NCI-H82 treated with DMSO at 0.1 percent for 48 hours (cell line): ENCODE measurements around the gene SMIM38.

ENCODE experiments used
- DNase-seq: peaks from one replicate; lab custom pipeline; 2025; ENCODE audit not compliant: unreplicated experiment; lab: John Stamatoyannopoulos, UW

The SMIM38 gene

GRCh38 chr11:69155302-69156234 lies at the start of gene SMIM38:
Gene SMIM38, plus strand, starts transcription at chr11:69155935. Its CDS starts 1,912 bp downstream, at chr11:69157847.
- no peak for DNase-seq

DNA sequence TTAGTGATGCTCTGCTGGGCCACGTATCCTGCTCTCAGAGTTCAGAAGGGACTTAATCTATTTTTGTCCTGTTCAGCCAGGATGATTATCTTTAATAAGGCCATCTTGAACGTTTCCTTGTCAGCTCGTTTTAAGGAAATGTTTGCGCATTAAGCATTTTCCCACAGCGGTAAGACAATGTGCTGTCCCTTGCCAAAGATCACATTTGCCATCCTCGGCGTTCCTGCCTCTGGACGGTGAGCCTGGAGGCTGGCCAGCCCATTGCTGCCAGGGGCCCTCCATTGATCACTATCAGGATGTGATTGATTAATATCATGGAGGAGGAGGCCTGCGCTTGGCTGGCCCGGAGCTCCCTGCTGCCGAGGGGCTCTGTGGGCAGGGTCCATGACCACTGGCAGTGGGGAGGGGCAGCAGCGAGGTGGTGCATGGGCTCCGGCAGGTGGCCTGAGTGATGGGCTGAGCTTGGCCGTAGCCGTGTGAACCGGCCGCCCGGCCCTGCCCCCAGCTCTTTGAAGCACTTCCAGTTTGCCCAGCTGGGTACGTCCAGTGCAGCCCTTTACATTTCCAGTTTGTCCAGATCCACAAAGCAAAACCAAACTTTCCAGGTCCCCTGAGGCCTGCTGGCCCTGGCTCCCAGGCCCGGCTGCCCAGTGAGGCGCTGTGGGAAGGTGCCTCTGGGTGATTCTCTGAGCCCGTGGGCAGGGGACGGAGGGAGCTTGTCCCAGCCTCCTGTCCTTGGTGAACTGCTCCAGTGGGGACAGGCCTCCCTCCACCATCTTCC lies 49.5 kb upstream of the SMIM38 start:
- DNase-seq = no peak

DNA sequence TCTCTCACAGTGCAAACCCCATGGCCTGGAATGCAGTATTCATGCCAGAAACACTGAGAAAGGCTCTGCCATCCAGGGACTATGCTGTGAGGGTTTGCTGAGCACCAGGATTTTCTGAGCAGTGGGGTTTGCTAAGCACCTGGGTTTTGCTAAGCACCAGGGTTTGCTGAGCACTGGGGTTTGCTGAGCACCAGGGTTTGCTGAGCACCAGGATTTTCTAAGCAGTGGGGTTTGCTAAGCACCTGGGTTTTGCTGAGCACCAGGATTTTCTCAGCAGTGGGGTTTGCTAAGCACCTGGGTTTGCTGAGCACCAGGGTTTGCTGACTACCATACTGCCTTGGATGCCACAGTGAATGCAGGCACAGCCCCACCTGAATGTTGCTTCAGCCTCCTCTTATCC lies 48.3 kb upstream of the SMIM38 start:
- DNase-seq = no peak

GRCh38 chr11:69108030-69108429 lies 47.7 kb upstream of the SMIM38 start:
- DNase-seq = no peak

DNA sequence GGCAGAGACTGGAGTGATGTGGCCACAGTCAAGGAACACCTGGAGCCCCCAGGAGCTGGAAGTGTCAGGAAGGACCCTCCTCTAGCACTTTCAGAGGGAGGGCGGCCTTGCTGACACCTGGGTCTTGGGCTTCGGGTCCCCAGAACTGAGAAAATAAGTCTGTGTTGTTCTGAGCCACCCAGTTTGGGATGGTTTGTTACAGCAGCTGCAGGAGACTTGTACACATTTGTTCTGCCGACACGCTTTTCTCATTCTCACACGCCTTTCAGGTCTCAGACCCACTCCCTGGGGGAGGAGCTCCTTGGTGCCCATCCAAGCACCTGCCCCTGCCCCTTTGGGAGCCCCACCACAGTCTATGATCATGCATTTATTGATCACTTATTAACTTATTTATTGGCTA lies 47.2 kb upstream of the SMIM38 start:
- DNase-seq = no peak

DNA sequence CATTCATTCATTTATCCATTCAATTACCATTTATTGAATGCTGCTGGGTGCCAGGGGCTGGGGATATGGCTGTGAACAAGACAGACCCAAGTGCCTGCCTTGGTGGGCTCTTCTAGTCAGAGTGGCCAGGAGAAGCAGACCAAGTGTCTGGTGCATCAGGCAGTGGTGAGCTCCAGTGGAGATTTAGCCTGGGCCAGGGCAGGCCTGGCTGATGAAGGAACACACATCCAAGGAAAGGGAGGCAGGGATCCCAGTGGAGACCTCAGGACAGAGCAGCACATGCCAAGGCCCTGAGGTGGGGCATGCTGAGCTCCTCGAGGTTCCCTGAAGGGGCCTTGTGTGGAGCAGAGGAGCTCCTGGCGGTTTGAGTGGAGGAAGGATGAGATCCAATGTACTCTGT lies 46.6 kb upstream of the SMIM38 start:
- DNase-seq = no peak

DNA sequence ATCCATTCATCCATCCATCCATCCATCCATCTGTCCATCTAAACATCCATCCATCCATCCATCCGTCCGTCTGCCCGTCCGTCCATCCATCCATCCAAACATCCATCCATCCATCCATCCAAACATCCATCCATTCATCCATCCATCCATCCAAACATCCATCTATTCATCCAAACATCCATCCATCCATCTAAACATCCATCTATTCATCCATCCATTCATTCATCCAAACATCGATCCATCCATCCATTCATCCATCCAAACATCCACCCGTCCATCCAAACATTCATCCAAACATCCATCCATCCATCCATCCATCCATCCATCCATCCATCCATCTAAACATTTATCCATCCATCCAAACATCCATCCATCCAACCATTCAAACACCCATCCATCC lies 45.3 kb upstream of the SMIM38 start:
- no peak for DNase-seq

DNA sequence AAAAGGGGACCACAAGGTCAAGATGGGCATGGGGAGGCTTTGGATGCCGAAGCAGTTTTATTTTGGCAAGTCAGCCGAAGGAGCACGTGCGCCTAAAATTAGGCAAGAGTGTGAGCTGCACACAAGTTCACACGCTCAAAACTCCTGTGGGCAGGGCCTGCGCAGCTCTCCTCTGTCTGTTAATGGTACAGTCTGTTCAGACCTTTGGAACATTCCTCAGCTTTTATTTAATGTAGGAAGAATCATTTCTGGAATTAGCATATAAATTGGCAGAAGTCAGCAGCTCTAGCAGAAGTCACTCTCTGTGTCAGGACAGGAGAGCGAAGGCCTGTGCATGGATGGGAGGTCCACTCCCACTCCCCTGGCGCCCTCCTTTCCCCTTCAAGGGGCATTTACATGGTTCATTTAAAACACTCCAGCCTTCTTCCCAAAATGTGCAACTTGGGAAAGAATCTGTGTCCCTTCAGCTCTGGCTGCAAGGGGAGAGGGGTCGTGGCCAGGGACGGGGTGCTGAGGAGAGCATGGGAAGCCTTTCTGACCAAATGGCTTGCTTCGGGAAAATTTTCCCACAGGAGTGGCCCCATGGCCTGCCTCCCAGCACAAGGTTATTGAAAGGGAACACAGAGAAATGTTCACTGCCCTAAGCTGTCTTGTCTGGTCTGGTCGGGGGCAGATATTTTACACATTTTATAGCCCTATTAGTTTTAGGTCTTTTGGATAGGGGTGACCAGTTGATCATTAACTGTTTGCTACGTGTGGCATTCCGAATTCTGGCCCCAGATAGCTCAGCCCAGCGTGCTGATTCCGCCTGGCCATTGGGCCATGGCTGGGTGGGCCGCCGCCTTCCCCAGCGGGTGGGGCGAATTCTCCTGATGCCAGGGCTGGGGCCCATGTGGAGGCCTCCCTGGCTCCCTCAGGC lies 43.9 kb upstream of the SMIM38 start:
- no peak for DNase-seq

GRCh38 chr11:69113226-69113625 lies 42.5 kb upstream of the SMIM38 start:
- DNase-seq = no peak

- no peak for DNase-seq
Measured at GRCh38 chr11:69113646-69114340, 41.9 kb upstream of the SMIM38 start.

DNA sequence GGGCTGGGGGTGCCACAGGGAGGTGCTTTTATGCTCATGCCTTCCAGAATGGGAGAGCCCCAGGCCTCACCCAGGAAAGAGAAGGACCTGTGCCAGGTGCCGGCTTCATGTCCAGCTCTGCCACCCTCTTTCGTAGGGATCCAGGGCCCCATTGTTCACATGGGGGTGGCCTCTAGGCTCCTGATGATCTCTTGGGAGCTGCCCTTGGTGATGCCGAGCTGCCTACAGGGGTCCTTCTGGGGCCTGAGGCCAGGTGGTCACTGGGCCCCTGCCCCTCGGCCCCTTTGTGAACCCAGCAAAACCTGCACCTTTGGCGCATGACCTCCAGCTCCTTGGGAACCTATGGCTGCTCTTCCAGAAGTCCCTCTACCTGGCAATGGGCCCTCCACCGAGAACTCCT lies 41.4 kb upstream of the SMIM38 start:
- no peak for DNase-seq

GRCh38 chr11:69114811-69115523 lies 40.8 kb upstream of the SMIM38 start:
- DNase-seq = no peak

GRCh38 chr11:69115586-69116560 lies 39.9 kb upstream of the SMIM38 start:
- DNase-seq = no peak

- no peak for DNase-seq
Measured at GRCh38 chr11:69116671-69117070, 39.1 kb upstream of the SMIM38 start.

- no peak for DNase-seq
Measured at GRCh38 chr11:69119190-69119589, 36.5 kb upstream of the SMIM38 start.

DNA sequence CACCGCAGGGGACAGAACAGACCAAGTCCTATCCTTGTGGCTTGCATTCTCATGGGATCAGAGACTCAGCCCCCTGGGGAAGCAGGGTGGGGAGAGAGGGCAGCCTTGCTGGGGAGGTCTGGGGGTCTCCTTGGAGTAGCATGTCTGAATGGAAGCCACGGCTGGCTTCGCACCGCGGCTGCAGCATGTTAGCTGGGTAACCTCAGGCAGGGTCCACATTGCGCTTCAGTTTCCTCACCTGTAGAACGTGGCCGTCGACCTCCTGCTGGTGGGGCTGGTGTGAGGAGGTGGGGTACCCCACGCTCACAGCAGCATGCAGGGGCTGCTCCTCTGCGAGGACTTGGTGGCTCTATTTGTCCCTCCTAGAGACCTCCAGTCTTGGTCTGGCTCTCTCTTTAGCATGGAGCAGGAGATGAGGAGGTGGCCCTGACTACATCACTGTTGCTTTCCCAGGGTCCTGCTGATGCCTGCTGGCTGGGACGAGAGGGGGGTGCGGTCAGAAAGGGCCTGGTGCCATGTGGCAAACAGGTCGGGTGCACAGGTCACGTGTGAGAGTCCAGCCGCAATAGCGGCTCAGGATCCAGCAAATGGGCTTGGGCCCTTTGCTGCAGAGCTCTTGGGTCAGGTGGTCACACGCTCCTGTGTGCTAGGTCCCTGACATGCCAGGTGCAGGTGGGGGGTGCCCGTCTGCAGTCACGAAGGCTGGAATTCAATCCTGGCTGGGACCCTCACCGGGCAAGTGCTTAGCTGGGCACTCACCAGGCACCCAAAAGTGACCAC lies 35.4 kb upstream of the SMIM38 start:
- DNase-seq = no peak

DNA sequence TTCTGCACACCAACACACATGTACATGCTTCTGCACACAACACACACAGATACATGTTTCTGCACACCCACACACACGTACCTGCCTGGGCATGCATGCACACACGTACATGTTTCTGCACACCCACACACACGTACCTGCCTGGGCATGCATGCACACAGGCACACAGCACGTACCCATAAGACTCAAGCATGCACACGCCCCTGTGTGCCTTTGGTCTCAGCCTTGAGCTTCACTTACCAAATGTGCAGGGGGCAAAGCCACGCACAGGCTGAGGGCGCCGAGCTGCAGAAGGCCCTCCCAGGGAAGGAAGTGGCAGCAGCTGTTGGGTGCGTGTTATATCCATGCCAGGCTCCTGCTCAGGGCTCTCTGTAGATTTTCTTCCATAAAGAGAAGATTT lies 34.7 kb upstream of the SMIM38 start:
- DNase-seq = no peak
